ENCODE results near the gene NOTCH1. TPM values are rescaled to one million over a fixed set of nuclear protein-coding genes. Genes with fewer than 3 reads are reported as not detected.

NOTCH1 gene
- total RNA-seq, 4 donors from 2014 or later, result 48.6 to 90.6 (median 58.8) TPM

GRCh38 chr9:136453326-136453725 is 92.5 kb downstream of the NOTCH1 start:
- intact Hi-C loops (cut with DNase I), result no loop called here
- H3K36me3 ChIP-seq, result peaks cover 82 to 99% (median 96%) of the 10 kb centered on the region in 4 donors

DNA sequence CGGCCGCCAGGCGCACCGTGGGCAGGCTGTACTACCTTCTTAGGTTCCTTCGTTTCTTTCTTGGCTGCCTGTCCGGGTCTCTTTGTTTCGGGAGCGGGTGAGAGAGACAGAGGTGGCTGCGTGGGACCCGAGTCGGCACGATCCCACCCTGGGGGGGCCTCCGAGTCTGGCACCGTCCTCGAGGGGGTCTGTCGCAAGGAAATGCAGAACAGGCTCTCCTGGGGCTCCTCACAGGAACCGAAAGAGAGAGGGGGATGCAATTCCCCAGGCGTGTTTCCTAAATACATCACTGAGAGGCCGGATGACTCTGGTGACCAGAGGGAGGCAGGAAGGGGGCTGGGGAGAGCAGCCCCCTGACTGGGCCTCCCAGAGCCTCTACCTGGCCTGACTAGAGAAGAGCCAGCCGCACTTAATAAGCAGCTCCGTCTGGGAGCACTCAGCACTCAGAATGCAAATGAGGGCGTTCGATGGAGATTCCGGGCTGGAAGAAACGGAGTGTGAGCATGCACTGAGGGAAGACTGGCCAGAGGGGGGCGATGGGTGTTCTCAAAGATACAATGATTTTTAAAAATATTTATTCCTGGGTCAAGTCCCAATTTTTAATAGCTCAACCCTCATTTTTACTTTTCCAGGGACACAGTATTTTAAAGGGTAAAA is 94.5 kb downstream of the NOTCH1 start:
- Histone ChIP-seq H3K27me3 (no peaks in the 10 kb centered on the region), H3K9me3 (no peaks in the 10 kb centered on the region), H3K27ac (replicated peaks in 1 of 4) (no peak overlapping the region), H3K4me1 (no peaks in the 10 kb centered on the region), H3K4me3 (no peak overlapping the region), H3K36me3 (peaks cover 82 to 99% (median 96%) of the 10 kb centered on the region in 4 donors)
- WGBS, result 88% methylated on average over 25 of the region's 26 CpGs
- TF ChIP-seq POLR2AphosphoS5 (IDR thresholded peaks at IDR 0.05) (no peak), POLR2A (IDR thresholded peaks at IDR 0.05; ENCODE audit: low read depth) (no peak), EP300 (IDR thresholded peaks at IDR 0.05) (no peak)
- TF ChIP-seq, protein P1, sequence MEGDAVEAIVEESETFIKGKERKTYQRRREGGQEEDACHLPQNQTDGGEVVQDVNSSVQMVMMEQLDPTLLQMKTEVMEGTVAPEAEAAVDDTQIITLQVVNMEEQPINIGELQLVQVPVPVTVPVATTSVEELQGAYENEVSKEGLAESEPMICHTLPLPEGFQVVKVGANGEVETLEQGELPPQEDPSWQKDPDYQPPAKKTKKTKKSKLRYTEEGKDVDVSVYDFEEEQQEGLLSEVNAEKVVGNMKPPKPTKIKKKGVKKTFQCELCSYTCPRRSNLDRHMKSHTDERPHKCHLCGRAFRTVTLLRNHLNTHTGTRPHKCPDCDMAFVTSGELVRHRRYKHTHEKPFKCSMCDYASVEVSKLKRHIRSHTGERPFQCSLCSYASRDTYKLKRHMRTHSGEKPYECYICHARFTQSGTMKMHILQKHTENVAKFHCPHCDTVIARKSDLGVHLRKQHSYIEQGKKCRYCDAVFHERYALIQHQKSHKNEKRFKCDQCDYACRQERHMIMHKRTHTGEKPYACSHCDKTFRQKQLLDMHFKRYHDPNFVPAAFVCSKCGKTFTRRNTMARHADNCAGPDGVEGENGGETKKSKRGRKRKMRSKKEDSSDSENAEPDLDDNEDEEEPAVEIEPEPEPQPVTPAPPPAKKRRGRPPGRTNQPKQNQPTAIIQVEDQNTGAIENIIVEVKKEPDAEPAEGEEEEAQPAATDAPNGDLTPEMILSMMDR (IDR thresholded peaks at IDR 0.05), result no peak
- intact Hi-C loops (cut with DNase I), result no loop called here
- no peak for DNase-seq (ENCODE audit: extremely low spot score)

More at GRCh38 chr9:136453326-136453725, 92.5 kb downstream of the NOTCH1 start:
- Histone ChIP-seq H3K4me3 (no peak overlapping the region), H3K27ac (replicated peaks in 1 of 4) (no peak overlapping the region), H3K9me3 (no peaks in the 10 kb centered on the region), H3K27me3 (no peaks in the 10 kb centered on the region), H3K4me1 (no peaks in the 10 kb centered on the region)
- DNase-seq (ENCODE audit: extremely low spot score), result no peak
- no peak for TF ChIP-seq POLR2AphosphoS5 (IDR thresholded peaks at IDR 0.05)
- TF ChIP-seq, protein P1 (IDR thresholded peaks at IDR 0.05), result no peak
- TF ChIP-seq POLR2A (IDR thresholded peaks at IDR 0.05; ENCODE audit: low read depth), result no peak
- no peak for TF ChIP-seq EP300 (IDR thresholded peaks at IDR 0.05)
- WGBS, result 89% methylated on average over 11 of the region's 11 CpGs

GRCh38 chr9:136448655-136449054 is 97.2 kb downstream of the NOTCH1 start:
- no peak for DNase-seq (ENCODE audit: extremely low spot score)
- 96% methylated on average over 3 of the region's 3 CpGs for WGBS
- Histone ChIP-seq H3K9me3 (no peaks in the 10 kb centered on the region), H3K36me3 (peaks cover 69 to 99% (median 96%) of the 10 kb centered on the region in 4 donors), H3K27me3 (no peaks in the 10 kb centered on the region), H3K4me1 (no peaks in the 10 kb centered on the region), H3K4me3 (no peak overlapping the region), H3K27ac (replicated peaks in 1 of 4) (no peak overlapping the region)
- intact Hi-C loops (cut with DNase I), result no loop called here
- TF ChIP-seq EP300 (IDR thresholded peaks at IDR 0.05) (no peak), POLR2AphosphoS5 (IDR thresholded peaks at IDR 0.05) (no peak), POLR2A (IDR thresholded peaks at IDR 0.05; ENCODE audit: low read depth) (no peak)
- TF ChIP-seq, protein P1 (IDR thresholded peaks at IDR 0.05), result no peak

GRCh38 chr9:136447173-136447778 is 98.6 kb downstream of the NOTCH1 start:
- intact Hi-C loops (cut with DNase I), result no loop called here
- H3K36me3 ChIP-seq, result peaks cover 81 to 100% (median 99%) of the 10 kb centered on the region in 4 donors
- no peak overlapping the region for H3K27ac ChIP-seq (replicated peaks in 1 of 4)
- DNase-seq (ENCODE audit: extremely low spot score), result no peak
- H3K4me1 ChIP-seq, result no peaks in the 10 kb centered on the region
- no peaks in the 10 kb centered on the region for H3K27me3 ChIP-seq
- TF ChIP-seq EP300 (IDR thresholded peaks at IDR 0.05), result no peak
- no peak for TF ChIP-seq POLR2AphosphoS5 (IDR thresholded peaks at IDR 0.05)
- H3K4me3 ChIP-seq, result no peak overlapping the region
- 92% methylated on average over 27 of the region's 27 CpGs for WGBS
- H3K9me3 ChIP-seq, result no peaks in the 10 kb centered on the region

DNA sequence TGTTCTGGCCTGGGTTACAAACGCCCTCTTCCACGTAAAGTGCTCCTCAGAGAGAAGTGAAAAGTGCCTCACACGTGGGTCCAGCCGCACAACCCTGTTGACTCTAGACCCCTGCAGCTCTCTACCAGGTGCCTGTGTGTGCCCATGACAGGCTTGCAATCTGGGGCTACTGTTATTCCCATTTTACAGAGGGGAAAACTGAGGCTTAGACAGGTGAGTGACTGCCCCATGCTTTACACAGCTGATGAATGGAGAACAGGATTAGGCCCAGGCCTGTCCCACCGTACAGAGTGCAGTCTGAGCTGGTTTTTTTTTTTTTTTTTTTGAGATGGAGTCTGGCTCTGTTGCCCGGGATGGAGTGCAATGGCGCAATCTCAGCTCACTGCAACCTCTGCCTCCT is 100.0 kb downstream of the NOTCH1 start:
- intact Hi-C loops (cut with DNase I), result no loop called here
- TF ChIP-seq, protein P1 (IDR thresholded peaks at IDR 0.05), result no peak
- TF ChIP-seq POLR2A (IDR thresholded peaks at IDR 0.05; ENCODE audit: low read depth) (no peak), EP300 (IDR thresholded peaks at IDR 0.05) (no peak), POLR2AphosphoS5 (IDR thresholded peaks at IDR 0.05) (no peak)
- Histone ChIP-seq H3K27me3 (no peaks in the 10 kb centered on the region), H3K4me1 (peaks cover 0 to 1% (median 0%) of the 10 kb centered on the region in 4 donors), H3K27ac (replicated peaks in 1 of 4) (no peak overlapping the region), H3K36me3 (peaks cover 84 to 100% (median 100%) of the 10 kb centered on the region in 4 donors), H3K9me3 (no peaks in the 10 kb centered on the region), H3K4me3 (no peak overlapping the region)
- WGBS, result 92% methylated on average over 7 of the region's 7 CpGs
- no peak for DNase-seq (ENCODE audit: extremely low spot score)
